NT2/D1 (cell line): ENCODE data around the gene RNASE13.

ENCODE experiments used
- YY1 ChIP-seq: IDR thresholded peaks from 2 replicates; pipeline ENCODE4 v1.6.1; 2011; ENCODE audit not compliant: insufficient read length, insufficient read depth
- ZNF274 ChIP-seq: IDR thresholded peaks from 2 replicates; pipeline ENCODE4 v1.6.1; 2011; ENCODE audit warnings: mild to moderate bottlenecking, low read depth, low read length

- no peak for TF ChIP-seq ZNF274
- no peak for TF ChIP-seq YY1
Observed at GRCh38 chr14:21018781-21019180, 15.8 kb downstream of the RNASE13 start.
